NOMO-1 (cell line): ENCODE data around the gene MSRB3.

Experiments used
- DNase-seq, 2 experiments: peaks; one replicate each; lab custom pipeline; 2025; ENCODE audit not compliant: unreplicated experiment in 2 of 2; lab: John Stamatoyannopoulos, UW

The MSRB3 gene

DNA sequence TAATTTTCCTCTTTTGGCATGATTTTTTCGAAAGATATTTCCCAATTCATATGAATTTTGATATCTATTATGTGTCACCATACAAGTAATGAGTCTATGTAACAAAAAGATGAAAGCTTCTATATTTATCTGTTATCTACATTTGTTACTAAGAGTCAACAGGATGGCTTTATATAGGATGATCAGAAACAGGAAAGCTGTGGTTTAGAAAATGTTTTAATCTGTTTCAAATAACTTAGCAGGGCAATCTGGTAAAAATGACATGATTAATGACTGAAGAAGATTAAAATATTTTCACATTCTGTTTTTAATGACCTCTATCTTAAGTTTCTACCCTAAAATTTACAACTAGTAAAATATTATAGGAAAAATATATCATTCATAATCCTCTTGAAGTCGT, 105.8 kb downstream of the MSRB3 start:
- DNase-seq = no peak

DNA sequence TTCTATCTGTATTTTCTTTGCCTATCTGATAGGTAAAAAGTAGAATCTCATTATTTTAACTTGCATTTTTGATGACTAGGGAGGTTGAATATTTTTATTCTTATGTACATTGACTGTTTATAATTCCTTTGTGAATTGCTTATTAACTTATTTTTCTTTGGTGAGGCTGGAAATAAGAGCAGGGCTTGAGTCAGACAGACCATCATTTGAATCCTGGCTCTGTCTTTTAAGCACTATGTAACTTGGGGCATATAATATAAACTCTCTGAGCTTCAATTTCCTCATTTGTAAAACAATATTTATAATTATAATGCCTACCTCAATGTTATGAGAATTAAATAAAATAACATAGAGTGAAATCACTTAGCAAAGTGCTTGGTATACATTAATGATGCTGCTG, 108.9 kb downstream of the MSRB3 start:
- DNase-seq = no peak

DNA sequence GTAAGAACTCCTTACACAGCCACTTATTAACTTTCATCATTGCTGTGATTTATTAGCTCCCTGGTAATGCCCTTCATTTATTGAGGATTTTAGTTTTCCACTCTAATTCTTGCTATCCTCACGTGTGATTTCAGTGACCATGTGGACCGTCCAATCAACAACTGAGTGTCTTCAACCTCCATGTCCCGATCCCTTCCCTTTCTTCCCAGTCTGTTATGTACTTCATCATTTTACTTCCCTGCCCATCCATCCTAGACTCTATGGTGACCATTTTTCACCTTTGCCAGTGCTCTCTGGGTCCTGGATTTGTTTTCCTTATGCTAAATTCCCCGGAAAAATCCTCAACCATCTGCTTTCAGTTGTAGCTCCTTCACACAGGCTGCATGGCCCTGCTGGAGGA, 111.0 kb downstream of the MSRB3 start:
- DNase-seq = no peak

DNA sequence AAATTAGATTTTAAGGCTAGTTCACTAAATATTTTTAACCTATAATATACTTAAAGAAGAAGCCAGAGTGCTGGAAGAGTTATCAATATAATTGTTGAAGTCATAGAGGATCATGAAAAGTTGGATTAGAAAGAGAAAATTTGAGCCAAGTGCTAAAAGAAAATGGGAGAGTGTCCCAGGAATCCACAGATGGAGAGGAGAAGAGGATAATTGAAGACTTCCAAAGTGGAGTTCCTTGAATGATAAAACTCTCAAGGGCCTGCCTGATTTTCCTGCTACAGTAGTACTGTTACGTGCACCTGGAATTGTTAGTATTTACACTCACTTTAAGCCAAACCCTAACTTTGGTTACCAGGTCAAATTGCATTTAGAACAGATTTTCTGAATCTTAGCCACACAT, 113.2 kb downstream of the MSRB3 start:
- DNase-seq = no peak

DNA sequence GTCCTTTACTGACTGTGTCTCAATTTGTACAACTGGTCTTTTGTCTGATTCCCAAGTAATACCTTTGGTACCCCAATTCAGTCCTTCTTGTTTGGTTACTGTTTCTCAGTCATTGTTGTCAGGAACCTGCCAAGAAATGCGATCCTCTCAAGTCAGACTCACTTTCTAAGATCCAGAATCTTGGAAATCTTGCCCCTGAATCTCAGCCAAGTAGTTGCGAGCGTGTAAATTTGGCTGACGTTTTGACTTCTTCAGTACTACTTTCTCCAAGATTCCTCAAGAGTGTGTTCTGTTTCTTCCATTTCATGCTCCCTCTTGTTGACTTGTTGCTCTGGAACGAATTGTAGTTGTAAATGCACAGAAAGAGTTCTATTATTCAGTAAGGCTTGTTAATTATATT, 114.0 kb downstream of the MSRB3 start:
- no peak for DNase-seq

DNA sequence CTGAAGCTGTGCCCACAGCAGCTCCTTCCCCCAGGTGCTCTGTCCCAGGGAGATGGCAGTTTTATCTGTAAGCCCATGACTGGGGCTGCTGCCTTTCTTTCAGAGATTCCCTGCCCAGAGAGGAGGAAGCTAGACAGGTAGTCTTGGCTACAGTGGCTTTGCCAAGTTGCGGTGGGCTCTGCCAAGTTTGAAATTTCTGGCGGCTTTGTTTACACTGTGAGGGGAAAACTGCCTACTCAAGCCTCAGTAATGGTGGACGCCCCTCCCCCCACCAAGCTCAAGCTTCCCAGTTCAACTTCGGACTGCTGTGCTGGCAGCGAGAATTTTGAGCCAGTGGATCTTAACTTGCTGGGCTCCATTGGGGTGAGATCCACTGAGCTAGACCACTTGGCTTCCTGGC, 124.7 kb downstream of the MSRB3 start:
- DNase-seq = no peak

DNA sequence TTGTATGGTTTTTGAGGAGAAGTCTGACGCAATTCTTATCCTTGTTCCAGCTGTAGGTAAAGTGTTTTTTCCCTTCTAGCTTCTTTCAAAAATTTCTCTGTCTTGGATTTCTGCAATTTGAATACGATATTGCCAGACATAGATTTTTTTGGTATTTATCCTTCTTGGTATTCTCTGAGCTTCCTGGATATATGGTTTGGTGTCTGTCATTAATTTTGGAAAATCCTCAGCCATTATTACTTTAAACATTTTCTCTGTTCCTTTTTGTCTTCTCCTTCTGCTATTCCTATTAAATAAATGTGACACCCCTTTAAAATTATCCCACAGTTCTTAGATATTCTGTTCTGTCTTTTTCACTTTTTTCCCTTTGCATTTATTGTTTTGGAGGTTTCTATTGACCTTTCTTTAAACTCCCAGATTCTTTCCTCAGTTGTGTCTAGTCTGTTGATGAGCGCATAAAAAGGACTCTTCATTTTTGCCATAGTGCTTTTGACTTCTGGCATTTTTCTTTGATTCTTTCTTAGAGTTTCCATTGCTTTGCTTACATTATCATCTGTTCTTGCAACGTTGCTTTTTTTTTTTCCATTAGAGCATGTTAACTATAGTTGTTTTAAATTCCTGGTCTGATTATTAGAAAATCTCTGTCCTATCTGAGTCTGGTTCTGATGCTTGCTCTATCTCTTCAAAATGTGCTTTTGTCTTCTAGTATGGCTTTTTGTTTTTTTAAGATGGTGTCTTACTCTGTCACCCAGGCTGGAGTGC, 129.1 kb downstream of the MSRB3 start:
- DNase-seq = no peak

DNA sequence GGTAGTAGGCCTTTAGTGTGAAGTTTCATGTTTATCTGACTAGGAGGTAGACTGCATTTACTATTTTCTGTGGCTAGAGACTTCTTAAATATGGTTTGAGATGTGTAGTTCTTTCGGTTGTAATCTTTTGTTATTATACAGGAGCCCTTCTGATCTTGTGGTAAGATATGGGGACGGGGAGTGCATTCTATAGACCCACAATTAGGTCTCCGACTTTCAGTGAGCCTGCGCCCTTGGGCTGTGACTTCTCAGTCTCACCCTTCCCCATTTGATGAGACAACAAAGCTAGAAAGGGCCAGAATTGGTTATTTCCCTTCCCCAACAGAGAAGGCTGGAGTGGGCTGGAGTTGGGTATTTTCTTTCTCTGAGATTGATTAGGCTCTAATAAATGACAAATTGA, 130.0 kb downstream of the MSRB3 start:
- no peak for DNase-seq

DNA sequence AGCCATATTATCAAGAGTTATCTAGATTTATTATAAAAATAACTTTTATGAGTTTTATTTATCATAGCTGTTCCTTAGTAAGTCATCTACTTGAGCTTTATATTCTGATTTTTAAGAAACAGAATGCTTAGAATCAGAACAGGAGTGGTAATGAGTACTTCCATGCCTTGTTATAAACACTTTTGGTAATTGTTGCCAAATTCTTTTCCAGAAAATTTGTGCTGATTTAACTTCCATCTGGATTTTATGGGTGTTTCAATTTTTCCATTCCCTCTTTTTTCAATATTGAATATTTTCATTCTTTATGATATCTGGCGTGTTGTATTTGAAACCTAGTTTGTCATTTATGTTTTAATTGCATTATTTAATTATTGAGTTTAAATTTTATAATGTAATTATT, 131.2 kb downstream of the MSRB3 start:
- DNase-seq = no peak

DNA sequence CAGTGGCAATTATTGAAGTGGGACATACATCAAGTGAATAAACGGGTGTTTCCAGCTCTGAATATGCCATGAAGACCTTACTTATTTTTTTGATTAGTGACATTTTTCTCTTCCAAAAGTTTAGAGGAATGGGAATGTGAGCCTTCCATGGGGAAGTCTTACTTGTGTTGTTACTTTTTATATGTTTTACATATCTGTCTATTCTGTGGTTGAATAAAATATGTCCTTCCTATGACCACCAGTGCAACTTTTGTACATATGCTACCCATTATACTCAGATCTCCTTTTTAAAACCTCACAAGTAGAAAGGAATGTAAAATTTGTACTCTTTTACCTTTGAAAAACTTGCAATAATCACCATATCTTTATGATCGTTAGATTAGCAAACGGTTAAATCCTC, 132.7 kb downstream of the MSRB3 start:
- DNase-seq = no peak

DNA sequence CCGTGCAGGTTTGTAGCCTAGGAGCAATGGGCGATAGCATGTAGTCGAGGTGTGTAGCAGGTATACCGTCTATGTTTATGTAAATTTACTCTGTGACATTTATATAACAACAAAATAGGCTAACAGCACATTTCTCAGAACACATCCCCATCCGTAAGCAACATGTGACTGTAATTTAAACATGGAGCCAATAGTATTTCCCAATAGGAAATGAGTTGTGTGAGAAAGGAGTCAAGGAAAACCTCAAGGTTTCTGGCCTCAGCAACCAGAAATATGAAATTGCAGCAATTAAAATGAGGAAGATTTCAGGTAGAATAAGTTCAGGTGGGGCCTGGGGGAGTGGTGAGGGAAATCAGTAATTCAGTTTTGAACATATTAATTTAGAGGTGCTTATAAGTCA, 136.0 kb downstream of the MSRB3 start:
- no peak for DNase-seq

DNA sequence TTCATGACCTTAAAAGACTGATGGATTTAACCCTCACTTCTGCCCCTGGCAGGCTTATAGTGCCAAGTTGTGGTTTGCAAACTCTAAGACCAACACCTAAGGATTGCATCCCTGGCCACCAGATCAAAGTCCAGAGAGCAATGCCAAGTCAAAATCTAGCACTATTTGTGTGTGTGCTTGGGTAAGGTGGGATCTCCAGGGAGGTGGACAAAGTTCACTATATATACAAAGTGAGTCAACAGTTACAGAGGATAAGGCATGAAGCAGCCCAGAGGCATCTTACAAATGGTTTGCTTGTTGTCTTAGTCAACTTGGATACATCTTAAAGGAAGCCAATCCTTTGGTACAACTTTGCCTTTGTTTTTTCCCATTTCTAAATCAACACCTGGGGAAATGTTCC, 137.3 kb downstream of the MSRB3 start:
- DNase-seq = no peak

DNA sequence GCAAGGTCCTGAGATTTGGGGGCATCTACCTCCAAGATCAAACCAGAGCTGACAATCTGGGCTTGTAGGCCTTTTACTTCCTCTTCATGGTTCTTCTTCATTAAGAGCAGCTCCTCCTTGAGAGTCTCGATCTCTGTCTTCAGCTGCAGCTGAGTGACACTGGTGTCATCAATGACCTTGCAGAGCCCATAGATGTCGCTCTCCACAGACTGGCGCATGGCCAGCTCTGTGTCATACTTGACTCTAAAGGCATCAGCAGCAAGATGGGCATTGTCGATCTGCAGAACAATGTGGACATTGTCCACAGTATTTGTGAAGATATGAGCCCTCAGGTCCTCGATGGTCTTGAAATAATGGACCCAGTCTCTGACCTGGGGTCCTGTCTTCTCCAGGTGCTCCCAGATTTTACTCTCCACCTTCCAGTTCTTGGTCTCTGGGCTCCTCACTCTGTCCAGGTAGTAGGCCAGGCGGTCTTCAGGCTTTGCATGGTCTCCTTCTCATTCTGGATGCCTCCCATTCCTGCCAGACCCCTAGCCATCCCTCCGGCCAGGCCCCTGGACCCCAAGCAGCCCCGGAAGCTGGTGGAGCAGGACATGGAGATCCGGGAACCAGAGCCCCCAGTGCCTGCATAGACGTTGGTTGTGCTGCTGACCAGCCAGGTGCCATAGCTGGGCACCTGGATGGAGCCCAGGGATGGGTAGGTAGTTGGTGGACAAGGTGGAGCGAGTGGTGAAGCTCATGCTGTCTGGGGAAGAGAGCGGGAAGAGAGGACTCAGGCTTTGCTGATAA, 141.0 kb downstream of the MSRB3 start:
- DNase-seq = no peak

DNA sequence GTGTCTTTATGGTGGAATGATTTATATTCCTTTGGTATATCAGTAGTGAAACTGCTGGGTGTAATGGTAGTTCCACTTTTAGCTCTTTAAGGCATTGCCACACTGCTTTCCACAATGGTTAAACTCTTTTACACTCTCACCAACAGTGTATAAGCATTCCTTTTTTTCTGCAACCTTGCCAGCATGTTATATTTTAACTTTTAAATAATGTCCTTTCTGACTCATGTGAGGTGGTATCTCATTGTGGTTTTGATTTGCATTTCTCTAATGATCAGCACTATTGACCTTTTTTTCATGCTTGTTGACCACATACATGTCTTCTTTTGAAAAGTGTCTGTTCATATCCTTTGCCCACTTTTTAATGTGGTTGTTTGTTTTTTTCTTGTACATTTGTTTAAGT, 142.5 kb downstream of the MSRB3 start:
- peak in 1 of 2 experiments; percentile 21 for DNase-seq

DNA sequence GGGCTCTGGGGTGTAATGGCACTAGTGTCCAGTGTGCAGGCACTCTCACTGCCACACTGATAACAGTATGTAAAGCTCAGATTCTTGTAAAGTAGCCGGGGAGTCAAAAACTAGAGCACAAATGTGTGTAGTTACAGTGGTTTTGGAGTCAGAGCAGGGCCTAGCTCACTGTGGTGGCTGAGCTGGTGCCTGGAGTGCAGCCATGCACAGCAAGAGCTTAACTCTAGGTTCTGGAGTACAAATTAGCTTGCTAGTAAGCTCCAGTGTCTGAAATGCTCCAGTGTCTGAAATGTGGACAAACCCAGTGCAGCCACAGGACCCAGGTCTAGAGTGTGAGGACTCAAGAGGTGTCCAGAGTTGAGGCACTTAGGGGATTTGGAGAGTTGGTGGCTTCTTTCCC, 149.2 kb downstream of the MSRB3 start:
- no peak for DNase-seq

DNA sequence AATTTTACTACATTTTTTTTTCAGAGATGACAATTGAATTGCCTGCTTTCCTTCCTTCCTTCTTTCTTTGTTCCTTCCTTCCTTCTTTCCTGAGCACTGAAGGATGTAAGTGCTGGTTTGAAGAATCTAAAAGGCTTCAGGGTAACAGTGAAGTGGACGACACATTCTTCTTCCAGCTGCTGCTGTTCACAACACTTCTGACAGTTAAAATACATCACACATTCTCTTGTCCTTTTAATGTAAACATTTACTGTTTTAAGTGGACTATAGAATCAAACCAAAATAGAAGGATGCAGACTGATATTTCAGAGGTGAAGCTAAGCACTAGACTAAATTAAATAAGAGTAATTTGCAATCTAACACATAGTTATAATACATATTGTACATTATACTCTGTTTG, 151.5 kb downstream of the MSRB3 start:
- DNase-seq = no peak

DNA sequence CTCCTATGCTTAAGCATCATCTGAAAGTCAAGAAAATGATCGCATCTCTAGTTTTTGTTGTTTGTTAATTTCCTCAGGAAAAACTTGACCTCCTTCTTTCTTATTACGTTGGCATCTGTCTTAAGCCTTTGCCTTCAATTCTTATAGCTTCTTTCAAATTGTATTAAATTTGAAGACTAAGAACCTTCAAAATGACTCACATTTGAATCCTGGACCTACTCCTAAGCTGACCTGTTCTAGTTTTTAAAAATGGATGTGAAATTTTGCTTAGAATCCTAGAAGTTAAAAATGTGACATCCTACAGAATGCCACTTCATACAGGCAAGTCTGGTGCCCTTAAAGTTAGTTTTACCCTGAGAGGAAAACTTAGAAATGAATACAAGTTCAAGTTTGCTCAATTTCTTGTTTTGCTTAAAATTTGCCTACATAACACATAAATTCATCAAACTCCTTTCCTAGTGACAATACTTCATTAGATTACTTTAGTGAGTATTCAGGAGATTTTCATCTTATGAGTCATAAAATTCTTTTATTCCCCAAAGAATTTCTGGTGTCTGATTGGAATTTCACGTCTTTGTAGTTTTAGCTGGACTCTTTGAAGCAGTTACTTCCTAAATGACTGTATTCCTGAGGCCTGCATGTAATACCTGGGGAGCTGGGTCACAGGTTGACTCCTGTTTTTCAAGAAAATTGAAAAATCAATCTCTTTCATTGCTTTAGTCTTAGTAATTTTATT, 152.3 kb downstream of the MSRB3 start:
- no peak for DNase-seq

DNA sequence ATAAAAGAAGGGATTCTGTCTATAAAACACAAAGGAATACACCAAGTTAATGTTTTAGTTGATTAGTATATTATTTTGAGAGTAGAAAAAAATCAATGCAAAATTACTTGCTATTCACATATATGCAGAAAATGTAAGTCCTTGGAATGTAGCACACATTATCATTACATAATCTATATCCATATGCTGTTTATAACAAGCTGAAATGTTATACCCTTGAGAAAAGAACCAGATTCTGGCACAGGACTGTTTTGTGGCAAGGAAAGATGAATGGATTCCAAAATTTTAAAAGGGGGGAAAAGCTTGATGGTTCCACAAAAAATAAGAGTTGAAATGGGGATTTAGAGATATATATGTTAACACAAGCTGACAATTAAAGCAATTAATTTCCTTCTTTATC, 153.6 kb downstream of the MSRB3 start:
- no peak for DNase-seq

DNA sequence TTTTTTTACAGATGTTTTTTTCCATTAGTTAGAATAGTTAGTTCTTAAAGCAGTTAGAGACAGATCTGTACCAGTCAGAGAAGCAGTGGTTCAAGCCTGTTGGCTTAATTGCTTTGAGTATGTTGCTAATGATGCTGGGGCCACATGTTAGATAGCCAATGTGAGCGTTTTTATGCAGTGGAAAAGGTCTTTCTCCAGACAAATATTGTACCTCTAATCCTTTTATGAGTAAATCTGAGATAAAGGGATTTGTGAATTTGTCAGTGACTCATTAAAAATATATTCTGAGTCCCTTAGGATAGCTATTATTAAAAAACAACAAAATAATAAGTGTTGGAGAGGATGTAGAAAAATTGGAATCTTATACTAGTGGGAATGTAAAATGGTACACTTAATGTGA, 154.2 kb downstream of the MSRB3 start:
- DNase-seq = no peak

DNA sequence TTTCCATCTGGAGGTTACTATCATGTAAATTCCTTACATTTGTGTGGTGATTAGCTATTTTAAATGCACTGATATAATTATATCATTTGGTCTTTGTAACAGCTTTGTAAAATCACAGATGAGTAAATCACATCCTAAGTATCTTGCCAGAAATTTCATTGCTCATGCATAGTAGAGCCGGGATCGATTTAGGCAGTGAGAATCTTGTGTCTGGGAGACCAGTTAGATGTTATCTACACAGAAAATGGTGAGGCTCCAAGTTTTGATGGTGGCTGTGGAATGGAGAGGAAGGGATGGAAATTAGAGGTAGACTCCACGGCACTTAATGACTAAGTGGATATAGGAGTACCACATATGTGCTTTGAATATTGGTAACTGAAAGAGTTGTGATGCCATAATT, 156.3 kb downstream of the MSRB3 start:
- DNase-seq = no peak

DNA sequence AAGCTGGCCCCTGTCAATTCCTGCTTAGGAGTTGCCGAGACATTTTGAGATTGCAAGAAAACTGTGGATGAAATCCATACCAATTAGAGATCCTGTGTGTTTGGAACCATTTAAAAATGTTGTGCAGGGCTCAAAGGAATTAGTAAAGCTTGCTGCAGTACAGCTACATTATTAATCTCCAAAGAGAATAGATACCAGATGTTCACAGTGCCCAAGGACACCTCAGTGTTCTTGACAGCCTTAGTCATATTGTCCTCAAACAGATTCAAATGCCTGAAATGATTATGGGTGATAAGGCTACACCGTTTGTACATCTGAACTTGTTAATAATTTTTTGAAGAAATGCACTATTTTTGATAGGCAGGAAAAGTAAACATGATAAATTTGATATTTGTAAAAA, 164.6 kb downstream of the MSRB3 start:
- no peak for DNase-seq

DNA sequence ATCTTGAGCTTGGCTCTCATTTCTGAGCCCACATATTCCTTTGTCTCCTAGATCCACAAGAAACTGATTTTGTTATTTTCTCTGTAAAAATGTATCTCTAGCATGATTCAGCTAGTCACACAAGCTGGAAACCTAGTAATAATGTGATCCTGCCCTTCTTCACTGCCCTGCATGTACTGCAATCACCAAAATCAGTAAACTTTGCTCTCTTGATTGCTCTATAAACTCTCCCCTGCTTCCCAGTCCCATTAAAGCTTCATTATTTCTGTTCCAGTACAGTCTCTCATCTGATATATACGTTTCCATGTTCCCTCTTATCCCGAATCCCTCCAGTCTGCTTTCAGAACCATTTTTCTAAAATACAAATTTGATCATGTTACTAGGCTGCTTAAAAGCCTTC, 166.5 kb downstream of the MSRB3 start:
- DNase-seq = no peak
